Upper lobe of left lung (tissue), 4 donors: Measurements from ENCODE around the gene BGLAP.

ENCODE experiments used
- POLR2A ChIP-seq, 4 donors: fragments of 450-650 bp; IDR thresholded peaks; one replicate each; pipeline ENCODE4 v1.5.1; 2016 to 2017; ENCODE audit warnings: antibody characterized with exemption in 4 of 4, mild to moderate bottlenecking in 2 of 4
- TF ChIP-seq, protein P1 (sequence below), 6 experiments: fragments of 450-650 bp in 4 of 6; fragments of 200-600 bp in 2 of 6; sonication (generic) in 2 of 6; IDR thresholded peaks; one replicate each; pipeline ENCODE4 v1.5.1; 2016 to 2019; ENCODE audit warnings: antibody characterized with exemption in 6 of 6

GRCh38 chr1:156285437-156285836 is 43.5 kb downstream of the BGLAP start:
- no peak for TF ChIP-seq POLR2A (IDR thresholded peaks at IDR 0.05)
- TF ChIP-seq, protein P1, sequence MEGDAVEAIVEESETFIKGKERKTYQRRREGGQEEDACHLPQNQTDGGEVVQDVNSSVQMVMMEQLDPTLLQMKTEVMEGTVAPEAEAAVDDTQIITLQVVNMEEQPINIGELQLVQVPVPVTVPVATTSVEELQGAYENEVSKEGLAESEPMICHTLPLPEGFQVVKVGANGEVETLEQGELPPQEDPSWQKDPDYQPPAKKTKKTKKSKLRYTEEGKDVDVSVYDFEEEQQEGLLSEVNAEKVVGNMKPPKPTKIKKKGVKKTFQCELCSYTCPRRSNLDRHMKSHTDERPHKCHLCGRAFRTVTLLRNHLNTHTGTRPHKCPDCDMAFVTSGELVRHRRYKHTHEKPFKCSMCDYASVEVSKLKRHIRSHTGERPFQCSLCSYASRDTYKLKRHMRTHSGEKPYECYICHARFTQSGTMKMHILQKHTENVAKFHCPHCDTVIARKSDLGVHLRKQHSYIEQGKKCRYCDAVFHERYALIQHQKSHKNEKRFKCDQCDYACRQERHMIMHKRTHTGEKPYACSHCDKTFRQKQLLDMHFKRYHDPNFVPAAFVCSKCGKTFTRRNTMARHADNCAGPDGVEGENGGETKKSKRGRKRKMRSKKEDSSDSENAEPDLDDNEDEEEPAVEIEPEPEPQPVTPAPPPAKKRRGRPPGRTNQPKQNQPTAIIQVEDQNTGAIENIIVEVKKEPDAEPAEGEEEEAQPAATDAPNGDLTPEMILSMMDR (IDR thresholded peaks at IDR 0.05): no peak
